Loucy (cell line): Measurements from ENCODE around the gene TF.

Experiments
- EZH2phosphoT487 ChIP-seq: fragments of 200-600 bp; IDR thresholded peaks from 2 replicates; pipeline ENCODE4 v1.6.1; 2018; ENCODE audit warnings: antibody characterized with exemption, mild to moderate bottlenecking, moderate library complexity, borderline replicate concordance
- TF ChIP-seq, protein P1 (sequence below): fragments of 200-600 bp; sonication (generic); conservative IDR thresholded peaks from 2 replicates; pipeline ENCODE4 v1.5.1; 2014; ENCODE audit warnings: mild to moderate bottlenecking, antibody characterized with exemption, low read length

DNA sequence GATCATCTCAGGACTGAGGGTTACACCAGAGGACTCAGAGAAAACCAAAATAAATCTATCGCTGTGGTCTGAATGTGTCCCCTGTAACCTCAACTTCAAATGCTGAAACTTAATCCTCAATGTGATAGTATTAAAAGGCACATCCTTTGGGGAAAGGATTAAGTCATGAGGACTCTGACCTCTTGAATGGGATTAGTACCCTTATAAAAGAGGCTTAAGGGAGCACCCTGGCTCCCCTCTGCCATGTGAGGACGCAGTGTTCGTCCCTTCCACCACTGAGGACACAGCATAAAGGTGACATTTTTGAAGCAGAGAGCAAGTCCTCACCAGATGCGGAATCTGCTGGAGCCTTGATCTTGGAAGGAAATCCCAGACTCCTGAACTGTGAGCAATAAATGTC is 98.9 kb downstream of the TF start:
- TF ChIP-seq, protein P1, sequence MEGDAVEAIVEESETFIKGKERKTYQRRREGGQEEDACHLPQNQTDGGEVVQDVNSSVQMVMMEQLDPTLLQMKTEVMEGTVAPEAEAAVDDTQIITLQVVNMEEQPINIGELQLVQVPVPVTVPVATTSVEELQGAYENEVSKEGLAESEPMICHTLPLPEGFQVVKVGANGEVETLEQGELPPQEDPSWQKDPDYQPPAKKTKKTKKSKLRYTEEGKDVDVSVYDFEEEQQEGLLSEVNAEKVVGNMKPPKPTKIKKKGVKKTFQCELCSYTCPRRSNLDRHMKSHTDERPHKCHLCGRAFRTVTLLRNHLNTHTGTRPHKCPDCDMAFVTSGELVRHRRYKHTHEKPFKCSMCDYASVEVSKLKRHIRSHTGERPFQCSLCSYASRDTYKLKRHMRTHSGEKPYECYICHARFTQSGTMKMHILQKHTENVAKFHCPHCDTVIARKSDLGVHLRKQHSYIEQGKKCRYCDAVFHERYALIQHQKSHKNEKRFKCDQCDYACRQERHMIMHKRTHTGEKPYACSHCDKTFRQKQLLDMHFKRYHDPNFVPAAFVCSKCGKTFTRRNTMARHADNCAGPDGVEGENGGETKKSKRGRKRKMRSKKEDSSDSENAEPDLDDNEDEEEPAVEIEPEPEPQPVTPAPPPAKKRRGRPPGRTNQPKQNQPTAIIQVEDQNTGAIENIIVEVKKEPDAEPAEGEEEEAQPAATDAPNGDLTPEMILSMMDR = no peak
- no peak for TF ChIP-seq EZH2phosphoT487
